Midbrain (tissue), 1 donor: ENCODE data around the gene CST6.

ENCODE experiments used
- DNase-seq: peaks from one replicate; lab custom pipeline; 2025; lab: John Stamatoyannopoulos, UW

Gene CST6

GRCh38 chr11:66011785-66012303, at the start of gene CST6:
TSS of gene CST6 (plus strand) at chr11:66012008. CDS start at chr11:66012045, 37 bp downstream.
- DNase-seq, result no peak

- no peak for DNase-seq
Observed at GRCh38 chr11:65962141-65962564, 49.7 kb upstream of the CST6 start.

- DNase-seq, result no peak
Observed at GRCh38 chr11:65964906-65965305, 46.9 kb upstream of the CST6 start.

- no peak for DNase-seq
Observed at GRCh38 chr11:65965986-65966762, 45.6 kb upstream of the CST6 start.

- no peak for DNase-seq
Observed at GRCh38 chr11:65967329-65967934, 44.4 kb upstream of the CST6 start.

GRCh38 chr11:65968600-65969482, 43.0 kb upstream of the CST6 start:
- no peak for DNase-seq

GRCh38 chr11:65972116-65972515, 39.7 kb upstream of the CST6 start:
- no peak for DNase-seq

GRCh38 chr11:65973439-65974110, 38.2 kb upstream of the CST6 start:
- DNase-seq, result no peak

GRCh38 chr11:65975771-65976170, 36.0 kb upstream of the CST6 start:
- DNase-seq, result no peak

GRCh38 chr11:65976216-65977176, 35.3 kb upstream of the CST6 start:
- no peak for DNase-seq

- no peak for DNase-seq
Observed at GRCh38 chr11:65977621-65978390, 34.0 kb upstream of the CST6 start.

- DNase-seq, result no peak
Observed at GRCh38 chr11:65978391-65979238, 33.2 kb upstream of the CST6 start.

GRCh38 chr11:65979261-65979759, 32.5 kb upstream of the CST6 start:
- no peak for DNase-seq

GRCh38 chr11:65981101-65981740, 30.6 kb upstream of the CST6 start:
- DNase-seq, result no peak

GRCh38 chr11:65981972-65982823, 29.6 kb upstream of the CST6 start:
- no peak for DNase-seq

- DNase-seq, result no peak
Observed at GRCh38 chr11:65982824-65983588, 28.8 kb upstream of the CST6 start.
